ENCODE results near the gene SNAPC4. TPM values are rescaled to one million over a fixed set of nuclear protein-coding genes. Genes with fewer than 3 reads are reported as not detected.

The SNAPC4 gene
- total RNA-seq, 1 experiment from 2014 or later = 29.7 TPM

- Histone ChIP-seq H3K4ac (ENCODE audit: low read depth, low read length) (no peak overlapping the region), H2BK5ac (ENCODE audit: insufficient read length, low read length) (no peak overlapping the region), H2AK5ac (ENCODE audit: insufficient read length, low read length) (no peak overlapping the region), H3K23ac (ENCODE audit: insufficient read length, low read depth, low read length) (no peak overlapping the region), H4K20me1 (ENCODE audit: control insufficient read depth, insufficient read depth, insufficient read length) (no peaks in the 10 kb centered on the region), H2BK15ac (ENCODE audit: low read depth, low read length) (no peak overlapping the region), H3K9ac (ENCODE audit: extremely low read depth, insufficient read length, low read length) (no peak overlapping the region), H3K14ac (ENCODE audit: insufficient read depth, low read length) (no peak overlapping the region), H3K79me2 (ENCODE audit: insufficient read depth, low read length) (peaks cover 5% of the 10 kb centered on the region; the same call in 1 of the 2 replicates), H3K27ac (ENCODE audit: insufficient read length, low read depth, low read length) (no peak overlapping the region), H3K4me1 (ENCODE audit: insufficient read depth, low read length) (no peaks in the 10 kb centered on the region), H3K27me3 (ENCODE audit: insufficient read depth, low read length) (no peaks in the 10 kb centered on the region), H3K23me2 (ENCODE audit: insufficient read length, low read depth, low read length, poor library complexity, severe bottlenecking) (peaks cover 2% of the 10 kb centered on the region), H3K18ac (ENCODE audit: insufficient read length, low read depth, low read length) (no peak overlapping the region), H3K56ac (ENCODE audit: insufficient read length, low read depth, low read length) (no peak overlapping the region), H3K9me3 (ENCODE audit: control insufficient read depth, low read depth, low read length) (no peaks in the 10 kb centered on the region), H2BK120ac (ENCODE audit: low read depth, low read length, poor library complexity, severe bottlenecking) (no peak overlapping the region), H2BK12ac (ENCODE audit: insufficient read length, low read depth, low read length) (no peak overlapping the region), H4K91ac (ENCODE audit: insufficient read length, low read depth, low read length) (no peak overlapping the region), H3K79me1 (ENCODE audit: insufficient read depth, low read depth, low read length, poor library complexity, severe bottlenecking) (peaks cover 2% of the 10 kb centered on the region), H4K8ac (replicated peaks; ENCODE audit: insufficient read length, low read depth, low read length) (no peak overlapping the region), H4K5ac (ENCODE audit: insufficient read length, low read depth, low read length) (no peak overlapping the region), H2AFZ (ENCODE audit: low read length) (no peak overlapping the region), H3K4me2 (ENCODE audit: insufficient read depth, insufficient read length, low read length) (no peak overlapping the region), H3T11ph (ENCODE audit: low read length) (no peak overlapping the region), H2BK20ac (ENCODE audit: low read depth, low read length, poor library complexity, severe bottlenecking) (no peak overlapping the region)
- no peak overlapping the region for H3K4me3 Mint-ChIP-seq
- no peak for TF ChIP-seq CTCF (conservative IDR thresholded peaks at IDR 0.05)
- DNase-seq = no peak
- no CpG with 5 or more reads among the region's 36 CpGs for WGBS (ENCODE audit: extremely low coverage, insufficient read length, low lambda C conversion rate)
- no peaks in the 10 kb centered on the region for H3K27me3 Mint-ChIP-seq (ENCODE audit: low read depth)
- no peak overlapping the region; a peak in 1 of 7 replicates for H3K27ac Mint-ChIP-seq
- peaks cover 5 to 23% (median 21%) of the 10 kb centered on the region in 3 experiments; a peak in 6 of 7 replicates for H3K36me3 Mint-ChIP-seq (ENCODE audit: insufficient read depth in 1 of 3, low read depth in 3 of 3)
- H3K9me3 Mint-ChIP-seq = no peaks in the 10 kb centered on the region
- peaks cover 14 to 15% of the 10 kb centered on the region in 2 experiments for H3K4me1 Mint-ChIP-seq
Measured at GRCh38 chr9:136433043-136433715, 33.2 kb upstream of the SNAPC4 start.
